GM23248 (cell line): Measurements from ENCODE around the gene RPL7L1.

Source experiments
- EZH2 ChIP-seq: fragments of 200-600 bp; sonication (generic); IDR thresholded peaks from 2 replicates; pipeline ENCODE4 v1.6.1; 2018; ENCODE audit warnings: antibody characterized with exemption, mild to moderate bottlenecking; ENCODE audit not compliant: insufficient read depth, poor library complexity, severe bottlenecking
- EZH2phosphoT487 ChIP-seq: fragments of 200-600 bp; sonication (generic); IDR thresholded peaks from 2 replicates; pipeline ENCODE4 v1.6.1; 2018; ENCODE audit warnings: antibody characterized with exemption, moderate library complexity, mild to moderate bottlenecking, low read depth; ENCODE audit not compliant: insufficient read depth

DNA sequence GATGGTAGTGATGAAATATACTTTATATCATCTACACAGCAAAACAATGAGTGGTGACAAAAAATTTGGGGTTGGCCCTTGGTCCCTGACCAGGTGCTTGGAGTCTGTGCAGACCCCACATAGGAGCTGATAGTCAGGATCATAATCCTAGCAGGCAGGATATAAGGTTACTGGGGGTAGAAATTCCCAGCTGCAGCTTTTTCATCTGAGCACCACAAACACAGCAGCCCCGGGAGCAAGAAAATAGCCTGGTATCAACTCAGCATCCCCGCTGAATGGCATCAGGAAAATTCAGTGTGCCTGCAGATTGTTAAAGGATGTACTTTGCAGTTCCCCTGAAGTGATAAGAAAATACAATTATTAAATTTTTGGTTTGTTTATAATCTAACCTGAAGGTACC is 27.8 kb upstream of the RPL7L1 start:
- TF ChIP-seq EZH2 (no peak), EZH2phosphoT487 (no peak)
